NCI-H146 (cell line): ENCODE results near the gene GPATCH2L.
A peak's percentile ranks its signal among the peaks of the same experiment; 100 is the strongest.

Experiments used
- DNase-seq: peaks from one replicate; lab custom pipeline; 2025; lab: John Stamatoyannopoulos, UW

Gene GPATCH2L

GRCh38 chr14:76136476-76137110 lies 15.1 kb upstream of the GPATCH2L start:
- DNase-seq: peak; percentile 42

GRCh38 chr14:76138119-76138757 lies 13.5 kb upstream of the GPATCH2L start:
- DNase-seq: no peak

GRCh38 chr14:76138758-76139723 lies 12.7 kb upstream of the GPATCH2L start:
- peak; percentile 29 for DNase-seq

GRCh38 chr14:76143642-76144041 lies 8.1 kb upstream of the GPATCH2L start:
- DNase-seq: no peak

- no peak for DNase-seq
These were observed 4.7 kb upstream of the GPATCH2L start for GRCh38 chr14:76146976-76147375.

- DNase-seq: no peak
These were observed 2.5 kb upstream of the GPATCH2L start for GRCh38 chr14:76149196-76149595.

- DNase-seq: peak; percentile 47
These were observed 585 bp downstream of the GPATCH2L start for GRCh38 chr14:76152333-76152681.

GRCh38 chr14:76153919-76154318 lies 2.2 kb downstream of the GPATCH2L start:
- no peak for DNase-seq

- no peak for DNase-seq
These were observed 2.9 kb downstream of the GPATCH2L start for GRCh38 chr14:76154539-76155126.

GRCh38 chr14:76163668-76164363 lies 12.1 kb downstream of the GPATCH2L start:
- no peak for DNase-seq

- DNase-seq: no peak
These were observed 16.8 kb downstream of the GPATCH2L start for GRCh38 chr14:76168531-76168930.

- no peak for DNase-seq
These were observed 18.1 kb downstream of the GPATCH2L start for GRCh38 chr14:76169776-76170175.

GRCh38 chr14:76174982-76175381 lies 23.3 kb downstream of the GPATCH2L start:
- DNase-seq: no peak

GRCh38 chr14:76175942-76176341 lies 24.2 kb downstream of the GPATCH2L start:
- DNase-seq: no peak

- DNase-seq: no peak
These were observed 29.8 kb downstream of the GPATCH2L start for GRCh38 chr14:76181546-76181945.

GRCh38 chr14:76186308-76187027 lies 34.7 kb downstream of the GPATCH2L start:
- peak; percentile 18 for DNase-seq

GRCh38 chr14:76191297-76191696 lies 39.6 kb downstream of the GPATCH2L start:
- DNase-seq: no peak

- no peak for DNase-seq
These were observed 42.0 kb downstream of the GPATCH2L start for GRCh38 chr14:76193696-76194095.

GRCh38 chr14:76194327-76194726 lies 42.6 kb downstream of the GPATCH2L start:
- DNase-seq: no peak

- no peak for DNase-seq
These were observed 43.3 kb downstream of the GPATCH2L start for GRCh38 chr14:76195003-76195402.
